HL-60 (cell line): Measurements from ENCODE around the gene CDC42EP1.

Experiments used
- DNase-seq, 2 experiments: peaks; one replicate each; pipeline ENCODE4 v3.0.0-alpha.2; 2010 to 2020; ENCODE audit warnings: low read depth in 1 of 2, low spot score in 1 of 2
- H3K27ac ChIP-seq: fragments of 250-450 bp; sonication (Bioruptor Pico); replicated peaks from 2 replicates; pipeline ENCODE4 v1.5.1; 2020; ENCODE audit warnings: mild to moderate bottlenecking, moderate library complexity
- H3K27me3 ChIP-seq: fragments of 250-450 bp; sonication (Bioruptor Pico); 2 replicates; pipeline ENCODE4 v1.5.1; 2021; ENCODE audit warnings: mild to moderate bottlenecking, moderate library complexity; ENCODE audit not compliant: insufficient read depth, poor library complexity, severe bottlenecking
- H3K4me3 ChIP-seq: replicated peaks from 2 replicates; pipeline ENCODE4 v1.5.1; 2011; ENCODE audit warnings: mild to moderate bottlenecking, control low read depth, low read length; ENCODE audit not compliant: insufficient read depth
- GABPA ChIP-seq: IDR thresholded peaks from 2 replicates; pipeline ENCODE4 v1.6.1; 2012; ENCODE audit warnings: low read depth
- POLR2AphosphoS5 ChIP-seq: IDR thresholded peaks from 2 replicates; pipeline ENCODE4 v1.6.1; 2012; ENCODE audit warnings: low read depth
- SPI1 ChIP-seq: IDR thresholded peaks from 2 replicates; pipeline ENCODE4 v1.6.1; 2012; ENCODE audit warnings: low read depth, mild to moderate bottlenecking, borderline replicate concordance
- TF ChIP-seq, protein P1 (sequence below): IDR thresholded peaks from one replicate; pipeline ENCODE4 v1.5.1; 2011; ENCODE audit warnings: low read length, control low read depth, inconsistent platforms; ENCODE audit not compliant: insufficient read depth
- TF ChIP-seq, protein P2 (sequence below): IDR thresholded peaks from 2 replicates; pipeline ENCODE4 v1.6.1; 2012; ENCODE audit warnings: low read depth; ENCODE audit not compliant: insufficient replicate concordance

The CDC42EP1 gene

DNA sequence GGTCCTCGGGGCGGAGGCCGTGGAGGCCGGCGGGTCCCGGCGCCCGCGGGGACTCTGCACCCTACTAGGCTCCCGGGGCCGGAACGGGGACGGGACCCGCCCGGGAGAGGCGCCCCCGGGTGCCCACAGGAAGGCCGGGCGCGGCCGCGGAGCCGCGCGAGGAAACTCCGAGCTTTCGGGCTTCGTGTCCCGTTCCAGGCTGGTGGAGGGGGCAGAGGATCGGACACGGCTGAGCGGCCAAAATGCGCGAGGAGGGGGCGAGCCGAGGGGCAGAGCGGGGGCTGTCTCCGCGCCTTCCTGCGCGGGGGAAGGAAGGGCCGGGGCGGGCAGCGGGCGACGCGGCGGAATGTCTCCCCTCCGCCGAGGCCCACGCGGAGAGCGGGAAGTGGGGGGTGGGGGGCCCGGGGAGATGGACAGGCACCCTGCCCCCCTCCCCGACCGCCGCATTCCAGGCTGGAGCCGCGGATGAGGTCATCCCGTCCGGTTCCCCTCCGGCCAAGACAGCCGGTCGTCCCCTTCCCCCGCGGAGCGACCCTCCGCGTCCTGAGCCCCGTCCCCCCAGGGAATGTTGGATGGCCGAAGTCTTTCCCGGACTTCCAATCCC is 430 bp downstream of the CDC42EP1 start:
- Histone ChIP-seq H3K27ac (no peak overlapping the region), H3K27me3 (peaks cover 54% of the 10 kb centered on the region), H3K4me3 (peak overlapping the region; percentile 13; the same call in 1 of the 2 replicates)
- TF ChIP-seq GABPA: no peak
- no peak for TF ChIP-seq POLR2AphosphoS5
- TF ChIP-seq, protein P1, sequence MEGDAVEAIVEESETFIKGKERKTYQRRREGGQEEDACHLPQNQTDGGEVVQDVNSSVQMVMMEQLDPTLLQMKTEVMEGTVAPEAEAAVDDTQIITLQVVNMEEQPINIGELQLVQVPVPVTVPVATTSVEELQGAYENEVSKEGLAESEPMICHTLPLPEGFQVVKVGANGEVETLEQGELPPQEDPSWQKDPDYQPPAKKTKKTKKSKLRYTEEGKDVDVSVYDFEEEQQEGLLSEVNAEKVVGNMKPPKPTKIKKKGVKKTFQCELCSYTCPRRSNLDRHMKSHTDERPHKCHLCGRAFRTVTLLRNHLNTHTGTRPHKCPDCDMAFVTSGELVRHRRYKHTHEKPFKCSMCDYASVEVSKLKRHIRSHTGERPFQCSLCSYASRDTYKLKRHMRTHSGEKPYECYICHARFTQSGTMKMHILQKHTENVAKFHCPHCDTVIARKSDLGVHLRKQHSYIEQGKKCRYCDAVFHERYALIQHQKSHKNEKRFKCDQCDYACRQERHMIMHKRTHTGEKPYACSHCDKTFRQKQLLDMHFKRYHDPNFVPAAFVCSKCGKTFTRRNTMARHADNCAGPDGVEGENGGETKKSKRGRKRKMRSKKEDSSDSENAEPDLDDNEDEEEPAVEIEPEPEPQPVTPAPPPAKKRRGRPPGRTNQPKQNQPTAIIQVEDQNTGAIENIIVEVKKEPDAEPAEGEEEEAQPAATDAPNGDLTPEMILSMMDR: no peak
- TF ChIP-seq SPI1: no peak
- TF ChIP-seq, protein P2, sequence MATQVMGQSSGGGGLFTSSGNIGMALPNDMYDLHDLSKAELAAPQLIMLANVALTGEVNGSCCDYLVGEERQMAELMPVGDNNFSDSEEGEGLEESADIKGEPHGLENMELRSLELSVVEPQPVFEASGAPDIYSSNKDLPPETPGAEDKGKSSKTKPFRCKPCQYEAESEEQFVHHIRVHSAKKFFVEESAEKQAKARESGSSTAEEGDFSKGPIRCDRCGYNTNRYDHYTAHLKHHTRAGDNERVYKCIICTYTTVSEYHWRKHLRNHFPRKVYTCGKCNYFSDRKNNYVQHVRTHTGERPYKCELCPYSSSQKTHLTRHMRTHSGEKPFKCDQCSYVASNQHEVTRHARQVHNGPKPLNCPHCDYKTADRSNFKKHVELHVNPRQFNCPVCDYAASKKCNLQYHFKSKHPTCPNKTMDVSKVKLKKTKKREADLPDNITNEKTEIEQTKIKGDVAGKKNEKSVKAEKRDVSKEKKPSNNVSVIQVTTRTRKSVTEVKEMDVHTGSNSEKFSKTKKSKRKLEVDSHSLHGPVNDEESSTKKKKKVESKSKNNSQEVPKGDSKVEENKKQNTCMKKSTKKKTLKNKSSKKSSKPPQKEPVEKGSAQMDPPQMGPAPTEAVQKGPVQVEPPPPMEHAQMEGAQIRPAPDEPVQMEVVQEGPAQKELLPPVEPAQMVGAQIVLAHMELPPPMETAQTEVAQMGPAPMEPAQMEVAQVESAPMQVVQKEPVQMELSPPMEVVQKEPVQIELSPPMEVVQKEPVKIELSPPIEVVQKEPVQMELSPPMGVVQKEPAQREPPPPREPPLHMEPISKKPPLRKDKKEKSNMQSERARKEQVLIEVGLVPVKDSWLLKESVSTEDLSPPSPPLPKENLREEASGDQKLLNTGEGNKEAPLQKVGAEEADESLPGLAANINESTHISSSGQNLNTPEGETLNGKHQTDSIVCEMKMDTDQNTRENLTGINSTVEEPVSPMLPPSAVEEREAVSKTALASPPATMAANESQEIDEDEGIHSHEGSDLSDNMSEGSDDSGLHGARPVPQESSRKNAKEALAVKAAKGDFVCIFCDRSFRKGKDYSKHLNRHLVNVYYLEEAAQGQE: no peak
- DNase-seq: no peak

DNA sequence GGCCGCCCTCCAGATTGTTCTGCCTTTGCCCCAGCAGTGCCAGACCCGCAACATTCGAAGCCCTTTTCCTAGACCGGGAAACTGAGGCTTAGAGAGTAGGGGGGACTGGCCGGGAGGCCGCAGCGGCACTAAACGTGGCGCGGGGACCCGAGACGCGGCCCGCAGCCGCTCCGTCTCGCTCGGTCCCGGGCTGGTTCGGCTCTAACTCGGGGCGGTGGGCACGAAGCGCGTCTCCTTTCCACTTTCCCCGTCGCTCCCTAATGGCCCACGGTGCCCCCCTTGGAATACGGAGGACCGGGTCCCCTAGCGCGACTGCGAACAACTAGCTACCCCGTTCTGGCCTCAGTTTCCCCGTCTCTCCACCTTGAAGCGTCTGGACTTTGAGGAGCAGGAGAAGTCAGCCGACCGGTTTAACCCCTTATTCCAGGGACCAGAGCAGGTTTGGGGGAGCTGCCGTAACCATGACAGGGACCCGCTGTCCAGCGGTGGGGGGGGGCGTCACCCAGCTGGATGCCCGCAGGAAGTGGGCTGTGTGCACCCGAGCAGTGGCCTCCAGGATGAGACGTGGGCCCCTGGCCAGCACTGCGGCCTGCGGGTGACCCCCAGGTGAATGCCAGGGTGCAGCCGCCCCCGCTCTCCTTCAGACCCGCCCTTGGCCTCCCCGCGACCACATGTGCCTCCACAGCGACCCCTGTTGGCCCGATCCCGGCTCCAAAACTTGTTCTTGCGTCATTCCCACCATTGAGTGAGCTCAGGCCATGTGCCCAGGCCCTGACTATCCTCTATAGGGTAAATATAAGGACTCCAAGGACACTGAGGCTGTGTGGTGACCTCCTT is 1.1 kb downstream of the CDC42EP1 start:
- Histone ChIP-seq H3K27me3 (peaks cover 59% of the 10 kb centered on the region), H3K4me3 (no peak overlapping the region), H3K27ac (no peak overlapping the region)
- peak in 1 of 2 experiments; percentile 72 for DNase-seq
- TF ChIP-seq, protein P1: peak; percentile 38
- TF ChIP-seq SPI1: no peak
- TF ChIP-seq, protein P2: no peak
- no peak for TF ChIP-seq POLR2AphosphoS5
- TF ChIP-seq GABPA: no peak

DNA sequence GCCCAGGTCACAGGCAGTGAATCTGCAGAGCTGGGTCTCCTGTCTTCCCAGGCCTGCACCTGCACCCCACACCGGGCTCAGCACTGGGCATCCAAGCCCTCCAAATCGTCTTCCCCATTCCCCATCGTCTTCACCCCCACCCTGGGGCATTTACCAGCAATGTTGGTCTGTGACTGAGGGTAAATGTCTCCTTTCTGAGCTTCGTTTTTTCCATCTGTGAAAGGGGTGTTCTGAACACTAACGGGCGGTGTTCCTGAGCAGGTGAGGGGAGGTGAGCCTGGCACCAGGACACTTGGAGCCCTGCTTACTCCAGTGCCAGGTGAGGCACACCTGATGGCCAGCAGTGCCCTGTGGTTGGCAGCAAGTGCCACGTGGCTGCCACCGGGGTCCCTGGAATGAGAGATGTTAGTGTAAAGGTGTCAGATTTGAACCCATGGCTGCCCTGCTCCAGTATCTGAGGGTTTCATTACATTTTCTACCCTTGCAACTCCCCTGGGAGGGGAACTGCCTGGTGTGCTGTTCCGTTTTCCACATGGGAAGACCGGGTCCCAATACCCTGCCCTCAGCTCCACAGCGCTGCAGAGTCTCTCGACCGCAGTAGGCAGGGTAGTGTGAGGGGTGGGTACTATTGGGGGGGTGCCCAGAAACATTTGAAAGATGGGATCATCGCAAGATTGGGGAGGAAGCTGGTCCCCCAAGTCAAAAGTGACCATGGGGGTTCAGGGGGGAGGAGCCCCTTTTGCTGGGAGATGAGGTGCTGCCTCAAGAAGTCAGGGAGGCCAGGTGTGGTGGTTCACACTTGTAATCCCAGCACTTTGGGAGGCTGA is 2.0 kb downstream of the CDC42EP1 start:
- H3K27ac ChIP-seq: no peak overlapping the region
- DNase-seq: no peak
- H3K27me3 ChIP-seq: peaks cover 58% of the 10 kb centered on the region
- TF ChIP-seq SPI1 (no peak), POLR2AphosphoS5 (no peak), GABPA (no peak)
- TF ChIP-seq, protein P1: no peak
- TF ChIP-seq, protein P2: no peak
- no peak overlapping the region for H3K4me3 ChIP-seq
